ENCODE measurements around the gene TRABD2B. TPM values are rescaled to one million over a fixed set of nuclear protein-coding genes. Genes with fewer than 3 reads are reported as not detected.

The TRABD2B gene
- total and polyA plus RNA-seq, 2 donors from 2014 or later, result 19.8 to 62.0 TPM

DNA sequence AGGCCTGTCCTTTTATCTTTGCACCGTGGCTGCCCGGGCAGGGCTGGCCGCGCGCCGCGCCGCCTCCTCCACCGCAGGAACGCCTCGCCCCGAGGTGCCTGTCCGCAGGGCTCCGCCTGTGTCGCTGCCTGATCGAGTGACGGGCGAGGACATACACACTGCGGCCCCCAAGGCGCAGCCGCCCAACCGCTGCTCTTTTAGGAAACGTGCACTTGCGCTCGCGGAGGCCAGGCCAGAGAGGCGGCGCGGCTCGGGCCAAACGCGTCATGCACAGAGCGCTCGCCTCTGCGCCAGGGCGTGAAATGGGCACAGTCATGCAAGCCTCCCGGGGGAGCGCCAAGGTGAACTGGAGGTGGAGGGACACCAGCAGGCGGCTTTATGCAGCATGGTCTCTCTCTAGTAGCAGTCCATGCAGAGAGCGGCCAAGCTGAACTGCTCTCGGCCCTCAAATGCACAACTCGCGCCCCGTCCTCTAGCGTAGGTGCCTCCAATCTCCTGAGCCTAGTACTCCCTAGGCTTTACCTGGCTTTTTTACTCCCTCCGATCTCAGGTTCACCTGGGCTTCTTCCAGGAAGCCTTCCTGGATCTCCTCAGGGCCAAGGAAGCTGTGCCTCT lies 12.9 kb downstream of the TRABD2B start:
- Histone ChIP-seq H3K27me3 (ENCODE audit: control insufficient read depth, insufficient read depth, low read length) (peaks cover 2% of the 10 kb centered on the region), H3K9me3 (ENCODE audit: control insufficient read depth in 2 of 3, insufficient read depth in 1 of 3, low read length in 3 of 3) (no peaks in the 10 kb centered on the region), H3K36me3 (ENCODE audit: control insufficient read depth in 2 of 3, insufficient read depth in 3 of 3, low read length in 3 of 3) (peaks cover 0 to 7% (median 3%) of the 10 kb centered on the region in 3 donors), H3K4me1 (ENCODE audit: control insufficient read depth in 2 of 3, insufficient read depth in 2 of 3, low read depth in 1 of 3, low read length in 3 of 3) (peaks cover 0 to 31% (median 24%) of the 10 kb centered on the region in 3 donors), H3K27ac (ENCODE audit: low read depth in 2 of 2, low read length in 2 of 2) (peak overlapping the region; percentile 45 to 70), H3K4me3 (ENCODE audit: low read length in 3 of 3) (peak overlapping the region in 1 of 3 donors; percentile 22), H3K9ac (ENCODE audit: low read length in 3 of 3) (peak overlapping the region in 1 of 3 donors; percentile 1)
- TF ChIP-seq CTCF (IDR thresholded peaks at IDR 0.05; ENCODE audit: borderline replicate concordance, extremely low read depth, insufficient read depth), result no peak
- intact Hi-C loops (cut with DNase I), result no loop called here
- no peak for FAIRE-seq
- DNase-seq, result peak in 2 of 5 donors; percentile 49 to 53

DNA sequence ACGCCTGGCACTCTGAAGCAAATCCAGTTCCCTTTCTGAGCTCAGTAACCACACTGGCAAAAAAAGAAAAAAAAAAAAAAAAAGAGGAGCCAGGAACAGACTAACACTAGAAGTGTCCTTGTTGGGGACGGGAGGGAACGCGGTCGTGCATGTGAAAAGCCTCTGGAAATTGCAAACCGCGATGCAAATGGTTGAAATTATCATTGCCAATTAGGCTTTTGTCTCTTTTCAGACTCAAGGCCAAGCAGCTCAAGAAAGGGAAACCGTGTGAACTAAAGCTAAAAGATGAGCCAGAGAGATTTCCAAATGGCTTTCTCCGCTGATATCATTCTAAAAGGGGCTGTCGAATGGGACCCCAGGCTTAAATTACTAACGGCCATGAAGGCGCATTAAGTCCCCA lies 13.5 kb downstream of the TRABD2B start:
- intact Hi-C loops (cut with DNase I), result no loop called here
- no peak for TF ChIP-seq CTCF (IDR thresholded peaks at IDR 0.05; ENCODE audit: borderline replicate concordance, extremely low read depth, insufficient read depth)
- no peak overlapping the region for H3K4me3 ChIP-seq (ENCODE audit: low read length in 3 of 3)
- peaks cover 2% of the 10 kb centered on the region for H3K27me3 ChIP-seq (ENCODE audit: control insufficient read depth, insufficient read depth, low read length)
- no peaks in the 10 kb centered on the region for H3K9me3 ChIP-seq (ENCODE audit: control insufficient read depth in 2 of 3, insufficient read depth in 1 of 3, low read length in 3 of 3)
- no peak overlapping the region for H3K9ac ChIP-seq (ENCODE audit: low read length in 3 of 3)
- H3K4me1 ChIP-seq (ENCODE audit: control insufficient read depth in 2 of 3, insufficient read depth in 2 of 3, low read depth in 1 of 3, low read length in 3 of 3), result peaks cover 0 to 36% (median 24%) of the 10 kb centered on the region in 3 donors
- H3K27ac ChIP-seq (ENCODE audit: low read depth in 2 of 2, low read length in 2 of 2), result no peak overlapping the region
- FAIRE-seq (no peak), DNase-seq (no peak)
- H3K36me3 ChIP-seq (ENCODE audit: control insufficient read depth in 2 of 3, insufficient read depth in 3 of 3, low read length in 3 of 3), result peaks cover 0 to 3% (median 1%) of the 10 kb centered on the region in 3 donors

- Histone ChIP-seq H3K4me3 (ENCODE audit: low read length in 3 of 3) (no peak overlapping the region), H3K36me3 (ENCODE audit: control insufficient read depth in 2 of 3, insufficient read depth in 3 of 3, low read length in 3 of 3) (peaks cover 0 to 3% (median 0%) of the 10 kb centered on the region in 3 donors), H3K9ac (ENCODE audit: low read length in 3 of 3) (no peak overlapping the region), H3K4me1 (ENCODE audit: control insufficient read depth in 2 of 3, insufficient read depth in 2 of 3, low read depth in 1 of 3, low read length in 3 of 3) (peaks cover 0 to 38% (median 17%) of the 10 kb centered on the region in 3 donors), H3K27me3 (ENCODE audit: control insufficient read depth, insufficient read depth, low read length) (peaks cover 2% of the 10 kb centered on the region), H3K27ac (ENCODE audit: low read depth in 2 of 2, low read length in 2 of 2) (no peak overlapping the region), H3K9me3 (ENCODE audit: control insufficient read depth in 2 of 3, insufficient read depth in 1 of 3, low read length in 3 of 3) (no peaks in the 10 kb centered on the region)
- TF ChIP-seq CTCF (IDR thresholded peaks at IDR 0.05; ENCODE audit: borderline replicate concordance, extremely low read depth, insufficient read depth), result no peak
- DNase-seq (peak in 1 of 5 donors; percentile 3), FAIRE-seq (no peak)
- intact Hi-C loops (cut with DNase I), result no loop called here
These were observed 15.4 kb downstream of the TRABD2B start for GRCh38 chr1:47981667-47982350.

All from kidney (tissue), 14 donors.